Epithelial cell of proximal tubule (primary cell): ENCODE results near the gene BICDL2. TPM values are rescaled to one million over a fixed set of nuclear protein-coding genes. Genes with fewer than 3 reads are reported as not detected.

ENCODE experiments used
- DNase-seq: peaks from one replicate; pipeline ENCODE4 v3.0.0-alpha.2; 2011; ENCODE audit warnings: low read depth
- H3K4me3 ChIP-seq: 2 replicates; pipeline ENCODE4 v1.5.1; 2011; ENCODE audit warnings: low read depth, mild to moderate bottlenecking, low read length
- total RNA-seq: library from RNA; depleted of rRNA; stranded (reverse); fragments of >200 nt; gene quantifications from 2 replicates; pipeline ENCODE4 v1.2.3, GENCODE V29; 2015
- TF ChIP-seq, protein P1 (sequence below): conservative IDR thresholded peaks from 2 replicates; pipeline ENCODE4 v1.5.1; 2012; ENCODE audit warnings: low read depth, mild to moderate bottlenecking, low read length

Gene BICDL2
- total RNA-seq, 1 donor from 2014 or later: 4.6 TPM

DNA sequence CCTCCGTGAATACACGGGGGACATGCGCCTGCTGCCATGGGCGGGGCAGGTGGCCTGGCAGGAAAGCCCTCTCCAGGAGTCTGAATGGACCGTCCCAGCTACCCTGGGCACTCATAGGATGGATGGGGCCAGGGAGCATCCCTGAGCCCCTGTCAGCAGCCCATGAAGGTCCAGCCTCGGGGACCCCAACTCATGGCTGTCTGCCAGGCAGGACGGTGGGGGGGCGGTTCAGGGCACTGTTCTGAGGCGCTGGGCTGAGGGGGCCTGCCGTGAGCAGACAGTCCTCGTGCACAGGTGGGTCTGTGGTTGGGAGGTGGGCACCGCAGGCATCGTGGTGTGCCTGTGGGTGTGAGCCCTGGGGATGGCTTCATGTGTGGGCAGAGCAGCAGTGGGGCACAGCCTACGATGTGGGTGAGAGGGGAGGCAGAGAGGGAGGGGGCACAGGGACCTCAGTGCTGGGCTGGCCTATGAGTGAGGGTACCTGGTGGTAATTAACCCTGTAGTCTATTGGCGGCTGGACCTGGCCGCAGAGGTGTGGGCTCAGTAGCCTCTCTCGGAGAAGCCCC lies 50.0 kb downstream of the BICDL2 start:
- TF ChIP-seq, protein P1, sequence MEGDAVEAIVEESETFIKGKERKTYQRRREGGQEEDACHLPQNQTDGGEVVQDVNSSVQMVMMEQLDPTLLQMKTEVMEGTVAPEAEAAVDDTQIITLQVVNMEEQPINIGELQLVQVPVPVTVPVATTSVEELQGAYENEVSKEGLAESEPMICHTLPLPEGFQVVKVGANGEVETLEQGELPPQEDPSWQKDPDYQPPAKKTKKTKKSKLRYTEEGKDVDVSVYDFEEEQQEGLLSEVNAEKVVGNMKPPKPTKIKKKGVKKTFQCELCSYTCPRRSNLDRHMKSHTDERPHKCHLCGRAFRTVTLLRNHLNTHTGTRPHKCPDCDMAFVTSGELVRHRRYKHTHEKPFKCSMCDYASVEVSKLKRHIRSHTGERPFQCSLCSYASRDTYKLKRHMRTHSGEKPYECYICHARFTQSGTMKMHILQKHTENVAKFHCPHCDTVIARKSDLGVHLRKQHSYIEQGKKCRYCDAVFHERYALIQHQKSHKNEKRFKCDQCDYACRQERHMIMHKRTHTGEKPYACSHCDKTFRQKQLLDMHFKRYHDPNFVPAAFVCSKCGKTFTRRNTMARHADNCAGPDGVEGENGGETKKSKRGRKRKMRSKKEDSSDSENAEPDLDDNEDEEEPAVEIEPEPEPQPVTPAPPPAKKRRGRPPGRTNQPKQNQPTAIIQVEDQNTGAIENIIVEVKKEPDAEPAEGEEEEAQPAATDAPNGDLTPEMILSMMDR: no peak
- no peak for DNase-seq
- H3K4me3 ChIP-seq: no peak overlapping the region

DNA sequence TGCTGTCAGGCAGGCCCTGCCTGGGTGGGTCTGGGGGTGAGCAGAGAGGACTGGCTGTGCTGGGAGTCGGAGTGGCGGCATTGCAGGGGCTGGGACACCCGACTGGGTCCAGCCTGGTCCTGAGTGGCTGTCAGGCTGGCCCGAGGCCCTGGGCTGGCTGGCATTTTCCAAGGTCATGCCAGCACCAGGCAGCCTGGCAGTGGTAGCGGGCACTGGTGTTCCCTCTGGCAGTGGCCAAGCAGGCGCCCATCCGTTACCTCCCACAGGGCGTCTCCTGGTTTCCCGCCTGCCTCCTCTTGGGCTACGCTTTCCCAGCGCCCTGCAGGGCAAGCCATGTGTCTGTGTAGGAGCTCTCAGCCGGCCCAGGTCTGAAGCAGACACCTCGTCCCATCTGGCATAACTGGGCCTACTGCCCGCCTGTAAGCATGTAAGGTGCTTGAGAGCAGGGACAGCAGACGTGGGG lies 50.8 kb downstream of the BICDL2 start:
- no peak for DNase-seq
- TF ChIP-seq, protein P1: no peak
- no peak overlapping the region for H3K4me3 ChIP-seq

DNA sequence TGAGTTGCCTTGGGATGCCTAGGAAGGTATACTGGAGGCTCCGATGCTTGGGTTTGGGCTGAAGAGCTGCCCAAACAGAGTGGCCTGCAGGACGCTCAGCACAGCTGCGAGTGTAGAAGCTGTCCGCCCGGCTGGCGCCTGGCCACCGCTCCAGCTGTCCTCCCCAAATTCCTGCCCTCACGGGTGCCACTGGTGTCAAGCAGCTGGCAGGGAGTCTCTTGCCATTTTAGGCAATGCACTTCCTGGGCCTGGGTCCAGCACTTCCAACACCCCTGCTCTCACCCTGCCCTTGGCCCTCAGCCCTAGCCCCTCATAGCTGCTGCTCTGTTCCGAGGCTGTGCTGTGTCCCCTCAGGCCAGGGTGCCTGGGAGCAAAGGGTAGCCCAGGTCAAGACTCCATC lies 51.3 kb downstream of the BICDL2 start:
- H3K4me3 ChIP-seq: no peak overlapping the region
- TF ChIP-seq, protein P1: no peak
- no peak for DNase-seq

DNA sequence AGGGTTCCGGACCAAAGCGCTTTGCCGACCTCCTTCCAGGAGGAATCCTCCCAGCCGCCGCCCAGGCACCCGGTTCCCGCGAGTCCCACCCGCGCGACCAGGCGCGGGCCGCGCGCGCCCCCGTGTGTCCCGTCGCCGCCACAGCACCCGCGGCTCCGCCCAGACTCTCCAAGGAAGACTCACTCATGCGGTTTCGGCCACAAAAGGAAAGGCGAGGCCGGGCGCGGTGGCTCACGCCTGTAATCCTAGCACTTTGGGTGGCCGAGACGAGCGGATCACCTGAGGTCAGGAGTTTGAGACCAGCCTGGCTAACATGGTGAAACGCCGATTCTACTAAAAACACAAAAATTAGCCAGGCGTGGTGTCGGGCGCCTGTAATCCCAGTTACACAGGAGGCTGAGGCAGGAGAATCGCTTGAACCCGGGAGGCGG lies 53.0 kb downstream of the BICDL2 start:
- H3K4me3 ChIP-seq: peak overlapping the region; percentile 46
- no peak for DNase-seq
- TF ChIP-seq, protein P1: peak; percentile 76

DNA sequence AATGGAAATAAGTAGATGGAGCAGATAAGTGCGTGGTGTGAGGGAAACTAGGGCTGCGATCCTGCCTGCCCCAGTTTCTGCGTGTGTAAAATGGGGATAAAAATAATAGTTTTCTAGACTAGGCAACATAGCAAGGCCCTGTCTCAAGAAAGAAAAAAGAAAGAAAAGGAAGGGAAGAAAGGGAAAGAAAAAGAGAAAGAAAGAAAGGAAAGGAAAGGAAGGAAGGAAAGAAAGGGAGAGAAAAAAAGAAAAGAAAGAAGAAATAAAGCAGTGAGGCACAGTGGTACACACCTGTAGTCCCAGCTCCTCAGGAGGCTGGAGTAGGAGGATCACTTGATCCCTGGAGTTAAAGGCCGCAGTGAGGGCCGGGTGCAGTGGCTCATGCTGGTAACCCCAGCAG lies 54.3 kb downstream of the BICDL2 start:
- no peak overlapping the region for H3K4me3 ChIP-seq
- no peak for DNase-seq
- TF ChIP-seq, protein P1: no peak

DNA sequence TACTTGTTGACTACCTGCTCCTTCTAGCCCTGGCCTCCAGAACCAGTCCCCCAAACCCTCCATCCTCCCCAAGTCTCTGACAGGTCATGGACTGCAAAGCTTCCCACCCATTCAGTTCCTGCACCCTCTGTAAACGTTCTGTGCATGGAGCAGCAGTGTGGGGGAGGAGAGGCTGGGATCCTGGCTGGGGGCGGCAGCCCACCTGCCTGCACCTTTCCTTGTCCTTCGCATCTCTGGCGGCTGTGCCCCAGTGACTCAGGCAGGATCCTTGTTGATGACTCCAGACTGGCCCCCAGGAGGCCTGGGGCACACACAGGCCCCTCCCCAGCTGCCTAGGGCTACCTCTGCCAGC lies 54.9 kb downstream of the BICDL2 start:
- TF ChIP-seq, protein P1: no peak
- no peak for DNase-seq
- no peak overlapping the region for H3K4me3 ChIP-seq

DNA sequence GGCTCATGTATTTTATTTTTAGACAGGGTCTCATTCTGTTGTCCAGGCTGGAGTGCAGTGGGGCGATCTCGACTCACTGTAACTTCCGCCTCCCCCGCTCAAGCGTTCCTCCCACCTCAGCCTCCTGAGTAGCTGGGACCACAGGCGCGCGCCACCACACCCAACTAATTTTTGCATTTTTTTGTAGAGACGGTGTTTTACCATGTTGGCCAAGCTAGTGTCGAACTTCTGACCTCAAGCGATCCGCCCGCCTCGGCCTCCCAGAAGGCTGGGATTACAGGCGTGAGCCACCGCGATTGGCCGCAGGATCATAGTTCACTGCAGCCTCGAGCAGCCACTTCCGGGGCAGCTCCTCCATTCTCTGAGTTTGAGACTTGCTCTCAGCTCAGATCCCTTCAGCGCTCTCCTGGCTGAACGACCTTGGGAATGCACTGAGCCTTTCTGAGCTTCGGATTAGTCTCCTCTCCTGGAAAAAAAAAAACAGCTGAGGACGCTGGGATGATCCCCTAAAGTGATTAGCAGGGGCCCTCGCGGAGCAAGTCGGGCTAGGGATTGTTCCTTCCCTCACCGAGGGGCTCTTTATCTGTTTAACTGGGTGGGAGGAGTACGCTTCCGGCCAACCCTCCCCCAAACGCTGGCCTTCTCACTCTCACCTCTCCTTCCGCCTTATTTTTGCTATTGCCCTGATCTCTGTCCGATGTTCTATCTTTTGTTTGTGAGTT lies 55.4 kb downstream of the BICDL2 start:
- TF ChIP-seq, protein P1: no peak
- DNase-seq: no peak
- peak overlapping the region; percentile 90 for H3K4me3 ChIP-seq
